ENCODE data around the gene CLCN7.

The CLCN7 gene

GRCh38 chr16:1501630-1502029 is 26.8 kb upstream of the CLCN7 start:
- H3K4me3 ChIP-seq (ENCODE audit: low read length) = no peak overlapping the region
- no peak for DNase-seq (ENCODE audit: low read depth)
- no peak for TF ChIP-seq CTCF (conservative IDR thresholded peaks at IDR 0.05; ENCODE audit: low read depth, low read length)

DNA sequence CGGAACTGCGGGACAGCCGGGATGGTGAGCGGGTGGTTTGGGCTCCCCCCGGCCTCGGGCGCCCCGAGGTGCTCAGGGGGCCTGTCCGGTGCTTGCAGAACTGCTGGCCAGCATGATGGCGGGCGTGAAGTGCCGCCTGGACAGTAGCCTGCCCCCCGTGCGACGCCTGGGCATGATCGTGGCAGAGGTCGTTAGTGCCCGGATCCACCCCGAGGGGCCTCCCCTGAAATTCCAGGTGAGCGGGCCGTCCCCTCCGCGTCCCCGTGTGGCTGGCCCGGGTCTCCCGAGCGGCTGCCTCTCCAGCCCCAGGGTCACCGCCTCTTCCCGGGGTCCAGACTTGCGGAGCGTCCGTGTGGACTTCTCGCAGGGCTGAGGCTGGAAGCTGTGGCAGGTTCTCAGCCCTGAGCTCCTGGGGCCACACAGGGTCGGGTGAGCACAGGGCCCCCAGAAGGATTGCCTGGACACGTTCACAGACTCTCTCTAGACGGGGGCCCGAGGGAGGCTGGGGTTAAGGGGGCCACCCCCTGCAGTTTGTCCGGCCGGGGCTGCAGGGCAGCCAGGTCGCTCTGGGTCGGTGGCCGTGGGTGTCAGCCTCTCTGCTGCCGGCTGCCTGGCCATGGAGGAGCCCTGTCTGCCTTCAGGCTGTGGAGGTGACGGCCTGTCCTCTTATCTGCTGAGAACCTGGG is 25.8 kb upstream of the CLCN7 start:
- TF ChIP-seq CTCF (conservative IDR thresholded peaks at IDR 0.05; ENCODE audit: low read depth, low read length) = no peak
- no peak for DNase-seq (ENCODE audit: low read depth)
- H3K4me3 ChIP-seq (ENCODE audit: low read length) = no peak overlapping the region

DNA sequence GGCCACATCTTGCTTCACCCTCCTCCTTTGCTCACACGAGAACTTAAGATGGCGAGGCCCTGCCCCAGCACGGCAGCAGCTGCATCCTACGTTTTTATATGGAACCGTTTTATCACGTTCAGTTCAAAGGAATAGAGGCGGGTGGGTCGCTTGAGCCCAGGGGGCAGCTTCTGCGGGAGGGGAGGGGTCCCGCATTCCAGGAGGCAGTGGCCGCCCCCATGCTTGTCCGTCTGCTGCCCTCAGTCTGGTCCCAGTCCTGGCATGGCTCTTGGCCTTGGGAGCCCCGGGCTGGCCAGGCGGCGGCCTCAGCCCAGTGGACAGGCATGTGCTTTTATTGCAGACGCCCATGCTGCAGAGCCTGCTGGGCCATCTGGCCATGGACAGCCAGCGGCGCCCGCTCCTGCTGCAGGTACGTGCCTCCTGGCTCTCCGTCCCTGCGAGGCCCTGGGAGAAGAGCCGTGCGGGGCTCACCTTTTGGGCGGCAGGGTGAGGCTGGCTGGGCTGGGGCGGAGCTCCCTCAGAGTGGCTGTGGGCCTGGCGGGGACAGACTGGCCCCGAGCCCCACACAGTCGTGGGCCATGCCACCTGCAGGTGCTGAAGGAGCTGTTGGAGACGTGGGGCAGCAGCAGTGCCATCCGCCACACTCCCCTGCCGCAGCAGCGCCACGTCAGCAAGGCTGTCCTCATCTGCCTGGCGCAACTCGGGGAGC is 25.1 kb upstream of the CLCN7 start:
- H3K4me3 ChIP-seq (ENCODE audit: low read length) = no peak overlapping the region
- no peak for DNase-seq (ENCODE audit: low read depth)
- no peak for TF ChIP-seq CTCF (conservative IDR thresholded peaks at IDR 0.05; ENCODE audit: low read depth, low read length)

- DNase-seq (ENCODE audit: low read depth) = no peak
- no peak for TF ChIP-seq CTCF (conservative IDR thresholded peaks at IDR 0.05; ENCODE audit: low read depth, low read length)
- no peak overlapping the region for H3K4me3 ChIP-seq (ENCODE audit: low read length)
Measured at GRCh38 chr16:1498899-1499676, 24.3 kb upstream of the CLCN7 start.

DNA sequence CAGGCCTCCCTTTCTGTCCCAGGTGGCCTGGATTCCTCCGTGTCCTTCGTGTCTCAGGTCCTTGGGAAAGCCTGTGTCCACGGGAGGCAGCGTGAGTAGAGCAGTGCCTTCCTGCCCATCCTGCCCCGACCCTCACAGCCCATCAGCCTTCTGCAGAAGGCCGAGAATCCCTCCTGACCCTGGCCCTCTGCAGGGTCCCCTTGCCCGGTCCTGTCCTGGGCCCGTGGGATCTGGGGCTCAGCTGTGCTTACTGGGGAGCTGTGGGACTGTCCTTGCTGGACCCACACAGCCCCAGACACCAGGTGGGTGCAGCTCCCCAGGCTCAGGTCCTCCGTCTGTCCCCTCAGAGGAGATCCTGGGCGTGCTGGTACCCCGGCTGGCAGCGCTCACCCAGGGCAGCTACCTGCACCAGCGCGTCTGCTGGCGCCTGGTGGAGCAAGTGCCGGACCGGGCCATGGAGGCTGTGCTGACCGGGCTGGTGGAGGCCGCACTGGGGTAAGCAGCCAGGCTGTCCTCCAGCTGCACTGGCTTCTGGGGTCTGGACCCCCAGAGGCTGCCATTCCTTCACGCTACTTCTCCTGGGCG is 22.3 kb upstream of the CLCN7 start:
- TF ChIP-seq CTCF (conservative IDR thresholded peaks at IDR 0.05; ENCODE audit: low read depth, low read length) = no peak
- no peak overlapping the region for H3K4me3 ChIP-seq (ENCODE audit: low read length)

DNA sequence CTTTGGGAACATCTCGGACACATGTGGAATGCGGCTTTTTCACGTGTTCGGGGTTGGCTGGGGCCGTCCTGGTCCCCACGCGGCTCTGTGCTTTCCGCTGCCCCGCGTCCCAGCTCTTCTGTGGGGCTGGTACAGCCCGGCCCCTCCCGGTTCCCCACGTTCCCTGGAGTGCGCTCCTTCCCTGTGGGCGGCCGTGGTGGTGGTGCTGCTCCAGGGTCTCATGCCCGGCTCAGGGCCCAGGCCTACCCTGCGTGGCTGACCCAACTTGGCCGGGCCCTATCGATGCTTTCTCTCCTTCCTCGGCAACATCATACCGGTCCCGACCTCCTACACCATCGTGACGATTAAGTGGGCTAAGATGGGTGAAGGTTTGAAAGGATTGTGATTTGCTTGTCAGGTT is 21.6 kb upstream of the CLCN7 start:
- no peak for DNase-seq (ENCODE audit: low read depth)
- TF ChIP-seq CTCF (conservative IDR thresholded peaks at IDR 0.05; ENCODE audit: low read depth, low read length) = no peak
- no peak overlapping the region for H3K4me3 ChIP-seq (ENCODE audit: low read length)

More for the DNA sequence above, 22.3 kb upstream of the CLCN7 start:
- DNase-seq (ENCODE audit: low read depth) = no peak
